Skin epidermis (tissue), 12 donors: ENCODE results near the gene CSN3.

Experiments used
- H3K27ac ChIP-seq, 21 experiments: fragments of 200-600 bp; sonication (generic) in 11 of 21; one replicate each; pipeline ENCODE4 v1.5.0; 2020; ENCODE audit warnings: mild to moderate bottlenecking in 3 of 21, inconsistent platforms in 2 of 21, moderate library complexity in 2 of 21
- H3K4me3 ChIP-seq, 7 experiments: fragments of 200-600 bp; sonication (generic) in 2 of 7; one replicate each; pipeline ENCODE4 v1.5.0; 2020; ENCODE audit warnings: inconsistent platforms in 2 of 7, mild to moderate bottlenecking in 2 of 7, moderate library complexity in 1 of 7

CSN3 gene

GRCh38 chr4:70280567-70280966, 38.2 kb downstream of the CSN3 start:
- Histone ChIP-seq H3K27ac (no peak overlapping the region), H3K4me3 (no peak overlapping the region)

- Histone ChIP-seq H3K4me3 (no peak overlapping the region), H3K27ac (no peak overlapping the region)
These were observed 46.3 kb downstream of the CSN3 start for GRCh38 chr4:70288651-70289050.

GRCh38 chr4:70291341-70291740, 48.9 kb downstream of the CSN3 start:
- Histone ChIP-seq H3K4me3 (no peak overlapping the region), H3K27ac (no peak overlapping the region)

DNA sequence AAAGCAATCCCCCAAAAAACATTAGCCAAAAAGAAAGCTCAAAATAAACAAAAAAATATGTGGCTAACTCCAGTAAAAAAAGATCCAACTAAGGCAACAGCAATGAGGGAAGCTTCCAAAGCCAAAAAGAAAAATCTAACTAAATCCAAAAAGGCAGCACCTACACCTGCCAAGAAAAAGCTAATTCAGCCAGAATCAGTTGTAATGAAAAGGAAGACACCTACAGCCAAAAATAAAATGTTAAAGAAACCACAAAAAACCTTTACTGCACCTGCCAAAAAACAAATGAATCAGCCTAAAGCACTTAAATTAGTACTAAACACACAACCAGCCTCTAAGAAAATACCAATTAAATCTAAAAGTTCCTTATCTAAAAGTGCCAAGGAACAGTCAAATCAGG, 55.2 kb downstream of the CSN3 start:
- no peak overlapping the region for H3K27ac ChIP-seq
- H3K4me3 ChIP-seq = no peak overlapping the region

DNA sequence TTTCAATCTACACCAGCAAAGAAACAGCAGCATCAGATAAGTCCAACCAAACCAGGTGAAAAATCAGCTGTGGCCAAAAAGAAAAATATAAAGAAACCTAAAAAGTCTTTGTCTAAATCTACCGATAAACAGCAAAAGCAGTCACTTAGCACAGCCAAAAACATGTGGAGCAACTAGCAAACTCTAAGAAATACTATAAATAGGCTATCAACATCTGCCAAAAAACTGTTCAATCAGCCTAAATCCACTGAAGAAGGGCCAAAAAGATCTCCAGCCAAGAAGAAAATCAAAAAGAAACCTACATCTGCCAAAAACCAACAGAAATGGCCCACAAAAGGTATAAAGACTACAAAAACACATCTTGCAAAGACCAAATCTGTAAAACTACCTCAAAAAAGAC, 55.7 kb downstream of the CSN3 start:
- no peak overlapping the region for H3K4me3 ChIP-seq
- no peak overlapping the region for H3K27ac ChIP-seq

DNA sequence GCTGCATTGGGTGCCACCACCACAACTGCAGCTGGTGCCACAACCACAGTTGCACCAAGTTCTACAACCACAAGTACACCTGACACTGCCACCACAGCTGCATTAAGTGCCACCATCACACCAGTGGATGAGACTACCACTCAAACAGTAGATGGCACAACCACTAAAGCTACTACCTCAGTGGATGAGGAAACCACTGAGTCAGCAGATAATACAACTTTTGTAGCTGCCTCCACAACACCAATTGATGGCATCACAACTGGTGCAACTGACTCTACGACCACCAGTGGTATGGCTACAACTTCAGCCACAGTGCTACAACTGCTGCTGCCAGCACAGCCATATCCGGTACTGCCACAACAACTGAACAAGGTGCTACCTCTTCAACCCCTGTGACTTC, 57.2 kb downstream of the CSN3 start:
- Histone ChIP-seq H3K27ac (no peak overlapping the region), H3K4me3 (no peak overlapping the region)

GRCh38 chr4:70300215-70300614, 57.8 kb downstream of the CSN3 start:
- Histone ChIP-seq H3K27ac (no peak overlapping the region), H3K4me3 (no peak overlapping the region)
